ENCODE data around the gene ARL6IP4. TPM values are rescaled to one million over a fixed set of nuclear protein-coding genes. Genes with fewer than 3 reads are reported as not detected.
A peak's percentile ranks its signal among the peaks of the same experiment; 100 is the strongest.

The ARL6IP4 gene
- total RNA-seq, 1 experiment from 2014 or later: 133 TPM

GRCh38 chr12:123027726-123028445, 47.4 kb downstream of the ARL6IP4 start:
- Mint-ChIP-seq H3K9me3 (no peaks in the 10 kb centered on the region), H3K27me3 (ENCODE audit: low read depth) (no peaks in the 10 kb centered on the region)

GRCh38 chr12:123028475-123028874, 48.0 kb downstream of the ARL6IP4 start:
- H3K27ac Mint-ChIP-seq: no peak overlapping the region; the same call in 1 of the 2 replicates
- POLR2A ChIA-PET: no interaction called here
- CTCF ChIA-PET: no interaction called here
- TF ChIP-seq ZNF281 (CRISPR knock-in tag; IDR thresholded peaks at IDR 0.05) (no peak), ZNF138 (CRISPR knock-in tag; conservative IDR thresholded peaks at IDR 0.05) (no peak), E2F4 (CRISPR knock-in tag; IDR thresholded peaks at IDR 0.05; ENCODE audit: borderline replicate concordance, low read depth) (no peak), CDX4 (CRISPR knock-in tag; IDR thresholded peaks at IDR 0.05; ENCODE audit: borderline replicate concordance) (no peak), ZNF232 (CRISPR knock-in tag; IDR thresholded peaks at IDR 0.05) (no peak), OVOL2 (CRISPR knock-in tag; IDR thresholded peaks at IDR 0.05; ENCODE audit: borderline replicate concordance) (no peak), NFYB (CRISPR knock-in tag; conservative IDR thresholded peaks at IDR 0.05; ENCODE audit: low read depth) (no peak), ZMAT4 (CRISPR knock-in tag; IDR thresholded peaks at IDR 0.05) (no peak), KAT7 (CRISPR knock-in tag; IDR thresholded peaks at IDR 0.05; ENCODE audit: borderline replicate concordance) (no peak), SMAD3 (CRISPR knock-in tag; IDR thresholded peaks at IDR 0.05; ENCODE audit: borderline replicate concordance) (no peak), ZNF263 (CRISPR knock-in tag; IDR thresholded peaks at IDR 0.05; ENCODE audit: low read depth) (no peak)

More at GRCh38 chr12:123027726-123028445, 47.4 kb downstream of the ARL6IP4 start:
- POLR2A ChIA-PET: no interaction called here
- CTCF ChIA-PET: no interaction called here
- Mint-ChIP-seq H3K36me3 (no peaks in the 10 kb centered on the region), H3K27ac (no peak overlapping the region; the same call in 1 of the 2 replicates), H3K4me1 (peaks cover 9% of the 10 kb centered on the region; the same call in 1 of the 2 replicates), H3K4me3 (no peak overlapping the region)
- TF ChIP-seq USF1 (CRISPR knock-in tag; IDR thresholded peaks at IDR 0.05) (no peak), FOXJ3 (CRISPR knock-in tag; IDR thresholded peaks at IDR 0.05; ENCODE audit: borderline replicate concordance) (no peak), USF2 (CRISPR knock-in tag; IDR thresholded peaks at IDR 0.05) (no peak), E2F1 (CRISPR knock-in tag; IDR thresholded peaks at IDR 0.05) (no peak), PRRX2 (CRISPR knock-in tag; IDR thresholded peaks at IDR 0.05) (no peak), AR (CRISPR knock-in tag; IDR thresholded peaks at IDR 0.05) (no peak), ZBTB21 (CRISPR knock-in tag; IDR thresholded peaks at IDR 0.05; ENCODE audit: borderline replicate concordance) (no peak)
- peak; percentile 60 for ATAC-seq
- DNase-seq (ENCODE audit: low spot score): no peak

More at GRCh38 chr12:123028475-123028874, 48.0 kb downstream of the ARL6IP4 start:
- Mint-ChIP-seq H3K4me3 (no peak overlapping the region), H3K4me1 (peaks cover 9% of the 10 kb centered on the region; the same call in 1 of the 2 replicates), H3K36me3 (no peaks in the 10 kb centered on the region), H3K9me3 (no peaks in the 10 kb centered on the region), H3K27me3 (ENCODE audit: low read depth) (no peaks in the 10 kb centered on the region)
- DNase-seq (ENCODE audit: low spot score) (no peak), ATAC-seq (no peak)

All from WTC11 (cell line).